DOHH2 (cell line): ENCODE data around the gene STAP2.

Source experiments
- EZH2phosphoT487 ChIP-seq: fragments of 200-600 bp; sonication (generic); IDR thresholded peaks from 2 replicates; pipeline ENCODE4 v1.6.1; 2017; ENCODE audit warnings: borderline replicate concordance, mild to moderate bottlenecking, antibody characterized with exemption, low read length, moderate library complexity, mixed read lengths
- TF ChIP-seq, protein P1 (sequence below): fragments of 200-600 bp; sonication (generic); IDR thresholded peaks from one replicate; pipeline ENCODE4 v1.5.1; 2014; ENCODE audit warnings: antibody characterized with exemption, mild to moderate bottlenecking, low read depth, low read length; ENCODE audit not compliant: poor library complexity, severe bottlenecking

DNA sequence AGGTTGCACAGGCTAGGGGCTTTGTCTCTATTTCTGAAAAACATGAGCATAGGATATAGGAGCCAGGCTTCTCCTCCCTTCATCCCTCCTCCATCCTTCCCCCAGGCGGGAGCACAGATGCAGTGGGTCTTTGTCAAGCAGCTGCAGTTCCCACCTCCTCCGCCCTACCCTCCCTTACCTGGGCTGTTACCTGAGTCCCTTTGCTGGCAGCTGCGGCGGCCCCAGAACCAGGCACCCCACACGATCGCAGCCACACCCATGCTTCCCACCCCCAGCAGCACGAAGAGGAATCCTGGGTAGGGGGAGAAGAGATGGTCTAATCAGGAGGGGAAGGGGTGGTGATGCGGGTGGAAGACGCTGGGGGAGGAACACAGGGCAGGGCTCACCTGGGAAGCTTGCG lies 44.2 kb downstream of the STAP2 start:
- TF ChIP-seq, protein P1, sequence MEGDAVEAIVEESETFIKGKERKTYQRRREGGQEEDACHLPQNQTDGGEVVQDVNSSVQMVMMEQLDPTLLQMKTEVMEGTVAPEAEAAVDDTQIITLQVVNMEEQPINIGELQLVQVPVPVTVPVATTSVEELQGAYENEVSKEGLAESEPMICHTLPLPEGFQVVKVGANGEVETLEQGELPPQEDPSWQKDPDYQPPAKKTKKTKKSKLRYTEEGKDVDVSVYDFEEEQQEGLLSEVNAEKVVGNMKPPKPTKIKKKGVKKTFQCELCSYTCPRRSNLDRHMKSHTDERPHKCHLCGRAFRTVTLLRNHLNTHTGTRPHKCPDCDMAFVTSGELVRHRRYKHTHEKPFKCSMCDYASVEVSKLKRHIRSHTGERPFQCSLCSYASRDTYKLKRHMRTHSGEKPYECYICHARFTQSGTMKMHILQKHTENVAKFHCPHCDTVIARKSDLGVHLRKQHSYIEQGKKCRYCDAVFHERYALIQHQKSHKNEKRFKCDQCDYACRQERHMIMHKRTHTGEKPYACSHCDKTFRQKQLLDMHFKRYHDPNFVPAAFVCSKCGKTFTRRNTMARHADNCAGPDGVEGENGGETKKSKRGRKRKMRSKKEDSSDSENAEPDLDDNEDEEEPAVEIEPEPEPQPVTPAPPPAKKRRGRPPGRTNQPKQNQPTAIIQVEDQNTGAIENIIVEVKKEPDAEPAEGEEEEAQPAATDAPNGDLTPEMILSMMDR: no peak
- TF ChIP-seq EZH2phosphoT487: no peak
